Stimulated activated naive CD4-positive, alpha-beta T cell (primary cell): ENCODE measurements around the gene GATA6.

Source experiments
- DNase-seq, 6 experiments: peaks; one replicate each; lab custom pipeline; 2025; lab: John Stamatoyannopoulos, UW

The GATA6 gene

GRCh38 chr18:22169011-22169888 lies at the start of gene GATA6:
Gene GATA6, plus strand, starts transcription at chr18:22169589. Its CDS starts 1,556 bp downstream, at chr18:22171145.
- DNase-seq, result no peak

- DNase-seq, result no peak
Measured at GRCh38 chr18:22124970-22125369, 44.4 kb upstream of the GATA6 start.

GRCh38 chr18:22128954-22129353 lies 40.4 kb upstream of the GATA6 start:
- DNase-seq, result no peak

GRCh38 chr18:22129778-22130177 lies 39.6 kb upstream of the GATA6 start:
- DNase-seq, result no peak

GRCh38 chr18:22132258-22132657 lies 37.1 kb upstream of the GATA6 start:
- no peak for DNase-seq

- no peak for DNase-seq
Measured at GRCh38 chr18:22132763-22133162, 36.6 kb upstream of the GATA6 start.

- DNase-seq, result no peak
Measured at GRCh38 chr18:22136395-22136794, 33.0 kb upstream of the GATA6 start.

- no peak for DNase-seq
Measured at GRCh38 chr18:22141211-22141610, 28.2 kb upstream of the GATA6 start.

- DNase-seq, result no peak
Measured at GRCh38 chr18:22143347-22144340, 25.7 kb upstream of the GATA6 start.

- DNase-seq, result no peak
Measured at GRCh38 chr18:22145160-22145559, 24.2 kb upstream of the GATA6 start.

GRCh38 chr18:22149710-22150109 lies 19.7 kb upstream of the GATA6 start:
- DNase-seq, result no peak

GRCh38 chr18:22152093-22152492 lies 17.3 kb upstream of the GATA6 start:
- no peak for DNase-seq

- no peak for DNase-seq
Measured at GRCh38 chr18:22153428-22153827, 16.0 kb upstream of the GATA6 start.

- DNase-seq, result no peak
Measured at GRCh38 chr18:22155584-22155983, 13.8 kb upstream of the GATA6 start.

GRCh38 chr18:22159014-22159413 lies 10.4 kb upstream of the GATA6 start:
- DNase-seq, result no peak

- no peak for DNase-seq
Measured at GRCh38 chr18:22161090-22161489, 8.3 kb upstream of the GATA6 start.

- DNase-seq, result no peak
Measured at GRCh38 chr18:22163416-22164161, 5.8 kb upstream of the GATA6 start.

- DNase-seq, result no peak
Measured at GRCh38 chr18:22164337-22165048, 4.9 kb upstream of the GATA6 start.

GRCh38 chr18:22165049-22165602 lies 4.3 kb upstream of the GATA6 start:
- no peak for DNase-seq

- no peak for DNase-seq
Measured at GRCh38 chr18:22165603-22166068, 3.8 kb upstream of the GATA6 start.
